Measurements from ENCODE around the gene NACA.
"Not testable (repeated sequence)": the region's sequence is repeated elsewhere in the genome, so short reads cannot be mapped to it uniquely, and the experiment has no call there.

NACA gene

GRCh38 chr12:56719056-56719455, 6.0 kb downstream of the NACA start:
- Mint-ChIP-seq H3K4me1 (peaks cover 75% of the 10 kb centered on the region), H3K27me3 (no peaks in the 10 kb centered on the region), H3K4me3 (peak overlapping the region; percentile 7), H3K36me3 (ENCODE audit: low read depth) (peaks cover 80% of the 10 kb centered on the region), H3K27ac (peak overlapping the region; percentile 99), H3K9me3 (no peaks in the 10 kb centered on the region)
- ATAC-seq (no peak), DNase-seq (no peak)

DNA sequence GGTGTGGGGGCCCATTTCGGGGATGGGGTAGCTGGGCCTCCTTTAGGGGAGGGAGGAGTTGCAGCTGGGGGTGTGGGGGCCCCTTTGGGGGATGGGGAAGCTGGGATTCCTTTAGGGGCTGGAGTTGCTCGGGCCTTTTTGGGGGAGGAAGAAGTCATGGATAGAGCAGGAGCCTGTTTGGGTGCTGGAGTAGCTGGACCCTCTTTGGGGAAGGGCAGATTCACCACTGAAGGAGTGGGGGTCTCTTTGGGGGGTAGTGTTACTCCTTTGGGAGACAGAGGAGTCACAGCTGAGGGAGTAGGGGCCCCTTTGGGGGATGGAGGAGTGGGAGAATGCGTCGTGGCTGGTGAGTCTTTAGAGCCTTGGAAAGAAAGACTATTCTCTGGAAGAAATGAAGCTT, 6.5 kb downstream of the NACA start:
- DNase-seq (no peak), ATAC-seq (no peak)
- H3K27me3 Mint-ChIP-seq: no peaks in the 10 kb centered on the region
- peaks cover 73% of the 10 kb centered on the region for H3K4me1 Mint-ChIP-seq
- peak overlapping the region; percentile 7 for H3K4me3 Mint-ChIP-seq
- H3K9me3 Mint-ChIP-seq: no peaks in the 10 kb centered on the region
- peak overlapping the region; percentile 99 for H3K27ac Mint-ChIP-seq
- peaks cover 80% of the 10 kb centered on the region for H3K36me3 Mint-ChIP-seq (ENCODE audit: low read depth)

DNA sequence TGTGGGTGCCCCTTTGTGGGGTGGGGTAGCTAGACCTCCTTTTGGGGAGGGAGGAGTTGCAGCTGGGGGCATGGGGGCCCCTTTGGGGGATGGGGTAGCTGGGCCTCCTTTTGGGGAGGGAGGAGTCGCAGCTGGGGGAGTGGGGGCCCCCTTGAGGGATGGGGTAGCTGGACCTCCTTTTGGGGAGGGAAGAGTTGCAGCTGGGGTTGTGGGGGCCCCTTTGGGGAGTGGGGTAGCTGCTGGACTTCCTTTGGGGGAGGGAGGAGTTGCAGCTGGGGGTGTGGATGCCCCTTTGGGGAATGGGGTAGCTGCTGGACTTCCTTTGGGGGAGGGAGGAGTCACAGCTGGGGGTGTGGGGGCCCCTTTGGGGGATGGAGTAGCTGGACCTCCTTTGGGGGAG, 7.0 kb downstream of the NACA start:
- DNase-seq: no peak
- no peak for ATAC-seq
- Mint-ChIP-seq H3K27ac (no peak overlapping the region), H3K36me3 (ENCODE audit: low read depth) (peaks cover 80% of the 10 kb centered on the region), H3K27me3 (no peaks in the 10 kb centered on the region), H3K4me1 (peaks cover 68% of the 10 kb centered on the region), H3K4me3 (no peak overlapping the region), H3K9me3 (no peaks in the 10 kb centered on the region)

DNA sequence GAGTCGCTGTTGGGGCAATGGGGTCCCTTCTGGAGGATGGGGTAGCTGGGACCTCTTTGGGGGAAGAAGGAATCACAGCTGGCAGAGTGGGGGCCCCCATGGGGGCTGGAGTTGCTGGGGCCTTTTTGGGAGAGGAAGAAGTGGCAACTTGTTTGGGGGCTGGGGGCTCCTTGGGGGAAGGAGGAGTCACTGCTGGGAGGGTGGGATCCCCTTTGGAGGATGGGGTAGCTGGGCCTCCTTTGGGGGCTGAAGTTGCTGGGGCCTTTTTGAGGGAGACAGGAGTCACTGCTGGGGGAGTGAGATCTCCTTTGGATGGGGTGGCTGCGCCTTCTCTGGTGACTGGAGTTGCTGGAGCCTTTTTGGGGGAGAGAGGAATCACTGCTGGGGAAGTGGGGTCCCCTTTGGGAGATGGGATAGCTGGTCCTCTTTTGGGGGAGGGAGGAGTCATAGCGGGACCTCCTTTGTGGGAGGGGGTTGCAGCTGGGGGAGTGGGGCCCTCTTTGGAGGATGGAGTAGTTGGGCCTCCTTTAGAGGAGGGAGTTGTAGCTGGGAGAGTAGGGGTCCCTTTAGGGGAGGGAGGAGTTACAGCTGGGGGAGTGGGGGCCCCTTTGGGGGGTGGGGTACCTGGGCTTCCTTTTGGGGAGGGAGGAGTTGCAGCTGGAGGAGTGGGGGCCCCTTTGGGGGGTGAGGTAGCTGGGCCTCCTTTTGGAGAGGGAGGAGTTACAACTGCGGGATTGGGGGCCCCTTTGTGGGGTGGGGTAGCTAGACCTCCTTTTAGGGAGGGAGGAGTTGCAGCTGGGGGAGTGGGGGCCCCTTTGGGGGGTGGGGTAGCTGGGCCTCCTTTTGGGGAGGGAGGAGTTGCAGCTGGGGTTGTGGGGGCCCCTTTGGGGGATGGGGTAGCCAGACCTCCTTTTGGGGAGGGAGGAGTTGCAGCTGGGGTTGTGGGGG, 7.9 kb downstream of the NACA start:
- peaks cover 80% of the 10 kb centered on the region for H3K36me3 Mint-ChIP-seq (ENCODE audit: low read depth)
- H3K4me1 Mint-ChIP-seq: peaks cover 61% of the 10 kb centered on the region
- H3K9me3 Mint-ChIP-seq: no peaks in the 10 kb centered on the region
- H3K27me3 Mint-ChIP-seq: no peaks in the 10 kb centered on the region
- H3K27ac Mint-ChIP-seq: peak overlapping the region; percentile 64
- ATAC-seq (no peak), DNase-seq (no peak)
- peak overlapping the region; percentile 37 for H3K4me3 Mint-ChIP-seq

- no peak for DNase-seq
- Mint-ChIP-seq H3K9me3 (no peaks in the 10 kb centered on the region), H3K4me1 (peaks cover 53% of the 10 kb centered on the region), H3K27ac (peak overlapping the region; percentile 84), H3K4me3 (no peak overlapping the region), H3K27me3 (no peaks in the 10 kb centered on the region), H3K36me3 (ENCODE audit: low read depth) (peaks cover 77% of the 10 kb centered on the region)
- no peak for ATAC-seq
These were observed 8.6 kb downstream of the NACA start for GRCh38 chr12:56716458-56716857.

- Mint-ChIP-seq H3K27me3 (no peaks in the 10 kb centered on the region), H3K9me3 (no peaks in the 10 kb centered on the region), H3K36me3 (ENCODE audit: low read depth) (peaks cover 77% of the 10 kb centered on the region), H3K27ac (peak overlapping the region; percentile 84), H3K4me1 (peaks cover 47% of the 10 kb centered on the region), H3K4me3 (no peak overlapping the region)
- ATAC-seq (no peak), DNase-seq (no peak)
These were observed 9.3 kb downstream of the NACA start for GRCh38 chr12:56715798-56716197.

- DNase-seq: no peak
- Mint-ChIP-seq H3K4me1 (peaks cover 33% of the 10 kb centered on the region), H3K36me3 (ENCODE audit: low read depth) (peaks cover 64% of the 10 kb centered on the region), H3K9me3 (no peaks in the 10 kb centered on the region), H3K4me3 (no peak overlapping the region), H3K27me3 (no peaks in the 10 kb centered on the region), H3K27ac (peak overlapping the region; percentile 84)
- ATAC-seq: no peak
These were observed 10.6 kb downstream of the NACA start for GRCh38 chr12:56714431-56714929.

GRCh38 chr12:56713345-56713744, 11.8 kb downstream of the NACA start:
- Mint-ChIP-seq H3K4me3 (no peak overlapping the region), H3K27me3 (no peaks in the 10 kb centered on the region), H3K4me1 (peaks cover 24% of the 10 kb centered on the region), H3K27ac (peak overlapping the region; percentile 39), H3K9me3 (no peaks in the 10 kb centered on the region), H3K36me3 (ENCODE audit: low read depth) (peaks cover 55% of the 10 kb centered on the region)
- no peak for DNase-seq
- no peak for ATAC-seq

- H3K9me3 Mint-ChIP-seq: no peaks in the 10 kb centered on the region
- no peak overlapping the region for H3K27ac Mint-ChIP-seq
- peaks cover 37% of the 10 kb centered on the region for H3K36me3 Mint-ChIP-seq (ENCODE audit: low read depth)
- DNase-seq (no peak), ATAC-seq (no peak)
- H3K27me3 Mint-ChIP-seq: no peaks in the 10 kb centered on the region
- no peak overlapping the region for H3K4me3 Mint-ChIP-seq
- H3K4me1 Mint-ChIP-seq: peaks cover 4% of the 10 kb centered on the region
These were observed 15.2 kb downstream of the NACA start for GRCh38 chr12:56709759-56710376.

- not testable (repeated sequence) for H3K36me3 Mint-ChIP-seq (ENCODE audit: low read depth); DNase-seq; H3K27ac Mint-ChIP-seq; H3K4me3 Mint-ChIP-seq; ATAC-seq; H3K27me3 Mint-ChIP-seq; H3K9me3 Mint-ChIP-seq; H3K4me1 Mint-ChIP-seq
These were observed 20.6 kb downstream of the NACA start for GRCh38 chr12:56704522-56704921.

DNA sequence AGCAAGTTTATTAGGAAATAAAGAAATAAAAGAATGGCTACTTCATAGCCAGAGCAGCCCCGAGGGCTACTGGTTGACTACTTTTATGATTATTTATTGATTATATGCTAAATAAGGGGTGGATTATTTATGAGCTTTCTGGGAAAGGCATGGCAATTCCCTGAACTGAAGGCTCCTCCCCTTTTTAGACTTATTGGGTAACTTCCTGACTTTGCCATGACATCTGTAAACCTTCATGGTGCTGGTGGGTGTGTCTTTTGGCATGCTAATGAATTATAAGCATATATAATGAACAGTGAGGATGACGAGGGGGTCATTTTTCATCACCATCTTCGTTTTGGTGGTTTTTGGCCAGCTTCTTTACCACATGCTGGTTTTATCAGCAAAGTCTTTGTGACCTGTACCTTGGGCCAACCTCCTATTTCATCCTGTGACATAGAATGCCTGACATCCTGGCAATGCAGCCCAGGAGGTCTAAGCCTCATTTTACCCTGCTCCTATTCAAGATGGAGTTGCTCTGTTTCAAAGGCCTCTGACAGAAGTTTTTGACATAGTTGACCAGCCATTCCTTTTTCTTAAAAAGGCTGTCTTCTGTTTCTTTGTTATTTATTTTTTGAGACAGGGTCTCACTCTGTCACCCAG, 26.0 kb downstream of the NACA start:
- Mint-ChIP-seq H3K36me3 (ENCODE audit: low read depth) (no peaks in the 10 kb centered on the region), H3K4me3 (no peak overlapping the region), H3K4me1 (peaks cover 3% of the 10 kb centered on the region), H3K9me3 (no peaks in the 10 kb centered on the region), H3K27ac (no peak overlapping the region), H3K27me3 (no peaks in the 10 kb centered on the region)
- no peak for DNase-seq
- ATAC-seq: no peak

- Mint-ChIP-seq H3K27me3 (no peaks in the 10 kb centered on the region), H3K4me1 (no peaks in the 10 kb centered on the region), H3K9me3 (no peaks in the 10 kb centered on the region), H3K27ac (no peak overlapping the region), H3K4me3 (no peak overlapping the region), H3K36me3 (ENCODE audit: low read depth) (no peaks in the 10 kb centered on the region)
- ATAC-seq: no peak
- DNase-seq: no peak
These were observed 29.6 kb downstream of the NACA start for GRCh38 chr12:56695327-56696101.

DNA sequence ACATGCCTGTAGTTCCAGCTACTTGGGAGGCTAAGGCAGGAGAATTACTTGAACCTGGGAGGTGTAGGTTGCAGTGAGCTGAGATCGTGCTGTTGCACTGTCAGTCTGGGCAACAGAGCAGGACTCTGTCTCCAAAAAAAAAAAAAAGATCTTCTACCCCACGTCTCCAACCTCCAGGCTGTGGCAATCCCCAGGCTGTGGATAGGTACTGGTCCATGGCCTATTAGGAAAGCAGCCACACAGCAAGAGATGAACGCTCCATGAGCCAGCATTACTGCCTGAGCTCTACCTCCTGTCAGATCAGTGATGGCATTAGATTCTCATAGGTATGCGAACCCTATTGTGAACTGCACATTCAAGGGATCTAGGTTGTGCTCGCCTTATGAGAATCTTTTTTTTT, 30.9 kb downstream of the NACA start:
- H3K27ac Mint-ChIP-seq: no peak overlapping the region
- no peak for ATAC-seq

GRCh38 chr12:56688846-56689109, 36.3 kb downstream of the NACA start:
- Mint-ChIP-seq H3K27me3 (peaks cover 2% of the 10 kb centered on the region), H3K9me3 (no peaks in the 10 kb centered on the region), H3K4me1 (peaks cover 31% of the 10 kb centered on the region), H3K27ac (peak overlapping the region; percentile 95), H3K36me3 (ENCODE audit: low read depth) (peaks cover 37% of the 10 kb centered on the region), H3K4me3 (peak overlapping the region; percentile 99)
- DNase-seq (no peak), ATAC-seq (no peak)

More for the DNA sequence above, 30.9 kb downstream of the NACA start:
- Mint-ChIP-seq H3K4me3 (no peak overlapping the region), H3K4me1 (peaks cover 5% of the 10 kb centered on the region), H3K9me3 (no peaks in the 10 kb centered on the region), H3K36me3 (ENCODE audit: low read depth) (no peaks in the 10 kb centered on the region), H3K27me3 (no peaks in the 10 kb centered on the region)
- DNase-seq: no peak
